HG03520 (cell line): Measurements from ENCODE around the gene SSX1.
"Not testable (repeated sequence)": the region's sequence is repeated elsewhere in the genome, so short reads cannot be mapped to it uniquely, and the experiment has no call there.

Experiments used
- ATAC-seq: cut with Tn5 transposase; IDR thresholded peaks from one replicate; pipeline ENCODE4 v1.9.1; 2021; ENCODE audit warnings: mild to moderate bottlenecking, moderate library complexity; ENCODE audit not compliant: unreplicated experiment

The SSX1 gene

DNA sequence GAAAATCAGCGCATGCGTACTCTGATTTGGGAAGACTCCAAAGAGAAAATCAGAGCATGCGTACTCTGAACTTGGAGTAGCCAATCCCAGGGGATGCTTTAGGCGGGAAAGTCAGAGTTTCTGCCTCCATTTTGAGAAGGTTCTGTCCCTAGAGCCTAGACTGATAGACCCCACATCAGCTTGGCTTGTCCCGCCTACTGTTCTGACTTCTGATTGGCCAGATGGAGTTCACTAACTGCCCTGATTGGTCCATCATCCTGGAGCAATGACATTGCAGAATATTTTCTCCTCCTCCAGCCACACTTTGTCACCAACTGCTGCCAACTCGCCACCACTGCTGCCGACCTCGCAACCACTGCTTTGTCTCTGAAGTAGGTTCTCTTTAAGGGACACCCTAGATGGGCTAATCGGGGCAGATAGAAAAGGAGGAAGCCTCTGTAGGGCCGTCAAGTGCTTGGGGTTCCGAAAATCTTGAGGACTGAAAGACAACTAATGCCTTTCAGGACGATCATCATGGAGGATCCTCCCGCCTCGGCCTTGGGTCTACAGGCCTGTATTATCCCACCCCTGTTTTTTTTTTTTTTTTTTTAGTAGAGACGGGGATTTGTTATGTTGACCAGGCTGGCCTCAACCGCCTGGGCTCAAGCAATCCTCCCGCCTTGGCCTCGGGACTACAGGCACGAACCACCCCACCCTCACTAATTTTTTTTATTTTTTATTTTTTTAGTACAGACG lies at the start of gene SSX1:
Gene SSX1, plus strand, starts transcription at position 331 of the 735 bp plus-strand sequence. CDS start 1,850 bp downstream, outside the sequence.
- not testable (repeated sequence) for ATAC-seq

DNA sequence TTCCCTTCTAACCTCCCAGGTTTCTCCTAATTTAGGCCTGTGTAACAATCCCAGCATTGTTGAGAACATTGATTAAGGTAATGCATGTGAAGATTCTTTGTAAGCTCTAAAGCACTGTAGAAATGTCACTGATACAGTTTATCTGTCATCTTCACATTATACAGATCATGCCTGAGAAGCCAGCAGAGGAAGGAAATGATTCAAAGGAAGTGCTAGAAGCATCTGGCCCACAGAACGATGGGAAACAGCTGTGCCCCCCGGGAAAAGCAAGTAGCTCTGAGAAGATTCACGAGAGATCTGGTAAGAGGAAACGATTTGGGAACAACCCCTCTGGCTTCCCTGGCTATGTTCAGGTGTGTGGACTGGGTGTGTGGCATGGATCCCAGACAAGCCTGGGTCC lies 40.9 kb upstream of the SSX1 start:
- ATAC-seq: not testable (repeated sequence)

- ATAC-seq: not testable (repeated sequence)
Observed at GRCh38 chrX:48224196-48224595, 31.0 kb upstream of the SSX1 start.

DNA sequence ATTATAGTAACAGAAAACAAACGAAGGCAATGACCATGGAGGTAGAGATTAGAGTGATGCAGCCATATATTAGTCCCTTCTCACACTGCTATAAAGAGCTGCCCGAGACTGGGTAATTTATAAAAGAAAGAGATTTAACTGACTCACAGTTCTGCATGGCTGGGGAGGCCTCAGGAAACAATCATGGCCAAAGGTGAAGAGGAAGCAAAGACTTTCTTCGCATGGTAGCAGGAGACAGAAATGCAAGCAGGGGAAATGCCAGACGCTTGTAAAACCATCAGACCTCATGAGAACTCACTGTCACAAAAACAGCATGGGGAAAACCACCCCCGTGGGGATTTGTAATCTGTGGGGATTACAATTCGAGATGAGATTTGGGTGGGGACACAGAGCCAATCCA lies 2.2 kb upstream of the SSX1 start:
- ATAC-seq: not testable (repeated sequence)

- not testable (repeated sequence) for ATAC-seq
Observed at GRCh38 chrX:48274365-48274764, 19.2 kb downstream of the SSX1 start.

GRCh38 chrX:48278958-48279357 lies 23.8 kb downstream of the SSX1 start:
- ATAC-seq: no peak

DNA sequence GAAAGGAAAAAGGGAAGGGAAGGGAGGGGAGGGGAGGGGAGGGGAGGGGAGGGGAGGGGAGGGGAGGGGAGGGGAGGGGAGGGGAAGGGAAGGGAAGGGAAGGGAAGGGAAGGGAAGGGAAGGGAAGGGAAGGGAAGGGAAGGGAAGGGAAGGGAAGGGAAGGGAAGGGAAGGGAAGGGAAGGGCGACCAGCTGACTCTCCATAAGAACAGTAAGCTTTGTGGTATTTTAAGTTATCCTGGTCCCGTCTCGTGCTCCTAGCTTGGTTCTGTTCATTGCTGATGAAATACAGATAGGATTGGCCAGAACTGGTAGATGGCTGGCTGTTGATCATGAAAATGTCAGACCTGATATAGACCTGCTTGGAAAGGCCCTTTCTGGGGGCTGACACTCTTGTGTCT lies 25.5 kb downstream of the SSX1 start:
- ATAC-seq: not testable (repeated sequence)

DNA sequence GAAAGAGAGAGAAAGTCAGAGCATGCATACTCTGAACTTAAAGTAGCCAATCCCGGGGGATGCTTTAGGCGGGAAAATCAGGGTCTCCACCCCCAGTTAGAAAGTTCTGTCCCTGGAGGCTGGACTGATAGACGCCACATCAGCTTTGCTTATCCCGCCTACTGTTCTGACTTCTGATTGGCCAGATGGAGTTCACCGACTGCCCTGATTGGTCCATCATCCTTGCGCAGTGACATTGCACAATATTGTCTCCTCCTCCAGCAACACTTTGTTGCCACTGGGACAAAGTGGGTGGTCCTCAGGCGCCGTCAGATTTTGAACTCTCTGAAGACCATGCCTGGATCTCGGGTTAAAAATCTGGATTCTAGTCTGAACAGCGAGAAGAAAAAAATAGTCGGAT lies 51.0 kb downstream of the SSX1 start:
- no peak for ATAC-seq

DNA sequence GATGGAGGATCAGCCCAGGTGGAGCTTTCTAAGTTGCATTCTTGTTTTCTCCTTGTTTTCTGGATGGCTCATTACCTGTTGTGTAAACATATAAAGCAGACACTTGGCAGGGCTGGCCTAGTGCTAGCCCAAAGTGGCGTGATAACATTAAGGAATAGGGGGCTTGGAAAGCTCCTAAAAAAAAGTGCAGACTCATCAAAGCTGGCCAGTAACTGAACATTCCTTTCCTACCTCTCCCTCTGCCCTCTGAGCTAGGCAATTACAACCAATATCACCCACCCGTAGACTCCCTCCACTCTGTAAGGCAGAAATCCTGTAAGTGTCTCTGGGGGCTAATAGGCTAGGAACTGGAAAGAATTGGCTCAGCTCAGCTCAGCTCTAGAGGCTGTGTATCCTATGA lies 58.8 kb downstream of the SSX1 start:
- ATAC-seq: not testable (repeated sequence)
